GM23248 (cell line): Measurements from ENCODE around the gene MAP3K4.

Experiments
- EZH2 ChIP-seq: fragments of 200-600 bp; sonication (generic); IDR thresholded peaks from 2 replicates; pipeline ENCODE4 v1.6.1; 2018; ENCODE audit warnings: antibody characterized with exemption, mild to moderate bottlenecking; ENCODE audit not compliant: insufficient read depth, poor library complexity, severe bottlenecking
- EZH2phosphoT487 ChIP-seq: fragments of 200-600 bp; sonication (generic); IDR thresholded peaks from 2 replicates; pipeline ENCODE4 v1.6.1; 2018; ENCODE audit warnings: antibody characterized with exemption, moderate library complexity, mild to moderate bottlenecking, low read depth; ENCODE audit not compliant: insufficient read depth

DNA sequence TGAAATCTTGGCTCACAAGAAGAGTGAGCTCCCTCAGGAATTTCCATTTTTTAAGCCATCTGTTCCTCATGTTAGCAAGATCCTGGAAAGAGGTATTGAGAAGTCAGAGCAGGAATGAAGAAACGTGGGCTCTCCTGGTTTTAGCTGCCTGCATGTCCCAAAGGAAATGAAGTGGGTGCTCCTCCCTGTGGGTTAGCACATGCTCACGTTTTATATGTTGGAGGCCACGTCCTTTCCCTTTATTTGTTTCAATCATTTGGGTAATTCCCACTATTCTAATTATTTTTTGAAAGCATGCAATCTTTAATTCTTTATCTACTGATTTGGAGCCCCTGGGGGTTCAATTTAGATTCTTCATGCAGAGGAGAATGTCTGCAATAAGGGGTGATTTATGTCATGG lies 4.3 kb upstream of the MAP3K4 start:
- TF ChIP-seq EZH2phosphoT487 (no peak), EZH2 (no peak)
